Panc1 (cell line): ENCODE measurements around the gene PPARD. TPM values are rescaled to one million over a fixed set of nuclear protein-coding genes. Genes with fewer than 3 reads are reported as not detected.

Experiments
- ATAC-seq: fragments of 200-7000 bp; cut with Tn5 transposase; 2 replicates; pipeline ENCODE4 v1.9.1; 2020; ENCODE audit warnings: mild to moderate bottlenecking, moderate library complexity
- BruUV-seq: library from RNA; stranded (reverse); fragments of 400-500 nt; replicated peaks from 2 replicates; lab custom pipeline; 2021; lab: Mats Ljungman, UMichigan
- CTCF ChIA-PET: fragments of 300-600 bp; sonication (Branson Sonifier 250); formaldehyde crosslinking; loops from one replicate; lab custom pipeline; 2022; ENCODE audit warnings: antibody characterized with exemption; lab: Charles Lee
- POLR2A ChIA-PET: fragments of 300-600 bp; sonication (Branson Sonifier 250); formaldehyde crosslinking; loops from one replicate; lab custom pipeline; 2022; ENCODE audit warnings: antibody characterized with exemption; lab: Charles Lee
- DNase-seq: peaks from one replicate; pipeline ENCODE4 v3.0.0-alpha.2; 2010; ENCODE audit warnings: low read depth, low spot score
- H3K27ac ChIP-seq: 2 replicates; pipeline ENCODE4 v1.5.1; 2011; ENCODE audit warnings: mild to moderate bottlenecking, low read length, inconsistent platforms
- H3K27me3 ChIP-seq: fragments of 200-500 bp; sonication (Bioruptor generic); 2 replicates; pipeline ENCODE4 v1.6.0; 2014; ENCODE audit warnings: low read length, inconsistent platforms; ENCODE audit not compliant: control insufficient read depth, insufficient read depth
- H3K36me3 ChIP-seq: fragments of 200-500 bp; sonication (Bioruptor generic); 2 replicates; pipeline ENCODE4 v1.5.1; 2014; ENCODE audit warnings: inconsistent platforms, mild to moderate bottlenecking, low read length, moderate library complexity; ENCODE audit not compliant: control insufficient read depth, insufficient read depth
- H3K4me1 ChIP-seq: 2 replicates; pipeline ENCODE4 v1.5.1; 2011; ENCODE audit warnings: inconsistent platforms, mild to moderate bottlenecking, low read length, moderate library complexity; ENCODE audit not compliant: control insufficient read depth, insufficient read depth
- H3K4me3 ChIP-seq, 2 experiments: 2 replicates each; pipeline ENCODE4 v1.5.1; 2011 to 2012; ENCODE audit warnings: low read depth in 2 of 2, low read length in 2 of 2, mild to moderate bottlenecking in 2 of 2, inconsistent platforms in 1 of 2, moderate library complexity in 1 of 2
- H3K9me3 ChIP-seq: fragments of 200-500 bp; sonication (Bioruptor generic); 2 replicates; pipeline ENCODE4 v1.5.1; 2014; ENCODE audit warnings: low read depth, mild to moderate bottlenecking, inconsistent platforms, low read length, moderate library complexity; ENCODE audit not compliant: control insufficient read depth, insufficient read depth
- POLR2AphosphoS5 ChIP-seq: IDR thresholded peaks from 2 replicates; pipeline ENCODE4 v1.6.1; 2012; ENCODE audit warnings: mild to moderate bottlenecking, low read depth, low read length, moderate library complexity
- SIN3A ChIP-seq: IDR thresholded peaks from 2 replicates; pipeline ENCODE4 v1.6.1; 2012; ENCODE audit warnings: low read depth, mild to moderate bottlenecking, low read length, moderate library complexity, borderline replicate concordance; ENCODE audit not compliant: insufficient read depth
- TCF7L2 ChIP-seq: IDR thresholded peaks from 2 replicates; pipeline ENCODE4 v1.6.1; 2011; ENCODE audit warnings: mild to moderate bottlenecking, low read depth, low read length, inconsistent platforms
- in situ Hi-C: cut with HindIII; loops from 2 replicates; pipeline ENCODE4 v1.10.0; 2016; ENCODE audit warnings: low sequenced_read_pairs, low pct_unique_long_range_greater_than_20kb
- intact Hi-C: fragments of 100-400 bp; cut with micrococcal nuclease; formaldehyde crosslinking; loops from one replicate; pipeline ENCODE4 v1.10.0; 2022; ENCODE audit not compliant: unreplicated experiment
- total RNA-seq: library from RNA; stranded (reverse); gene quantifications from one replicate; pipeline ENCODE4 v1.2.1, GENCODE V29; 2021; ENCODE audit not compliant: unreplicated experiment
- TF ChIP-seq, protein P1 (sequence below): fragments of 450-650 bp; IDR thresholded peaks from 2 replicates; pipeline ENCODE4 v1.5.1; 2017; ENCODE audit warnings: mild to moderate bottlenecking
- TF ChIP-seq, protein P2 (sequence below), 2 experiments: IDR thresholded peaks; 2 replicates each; pipeline ENCODE4 v1.6.1; 2011 to 2012; ENCODE audit warnings: low read depth in 2 of 2, control low read depth in 1 of 2, low read length in 1 of 2, mild to moderate bottlenecking in 1 of 2, moderate library complexity in 1 of 2; ENCODE audit not compliant: insufficient read depth in 1 of 2

The PPARD gene
- total RNA-seq, 1 experiment from 2014 or later = 14.4 TPM

DNA sequence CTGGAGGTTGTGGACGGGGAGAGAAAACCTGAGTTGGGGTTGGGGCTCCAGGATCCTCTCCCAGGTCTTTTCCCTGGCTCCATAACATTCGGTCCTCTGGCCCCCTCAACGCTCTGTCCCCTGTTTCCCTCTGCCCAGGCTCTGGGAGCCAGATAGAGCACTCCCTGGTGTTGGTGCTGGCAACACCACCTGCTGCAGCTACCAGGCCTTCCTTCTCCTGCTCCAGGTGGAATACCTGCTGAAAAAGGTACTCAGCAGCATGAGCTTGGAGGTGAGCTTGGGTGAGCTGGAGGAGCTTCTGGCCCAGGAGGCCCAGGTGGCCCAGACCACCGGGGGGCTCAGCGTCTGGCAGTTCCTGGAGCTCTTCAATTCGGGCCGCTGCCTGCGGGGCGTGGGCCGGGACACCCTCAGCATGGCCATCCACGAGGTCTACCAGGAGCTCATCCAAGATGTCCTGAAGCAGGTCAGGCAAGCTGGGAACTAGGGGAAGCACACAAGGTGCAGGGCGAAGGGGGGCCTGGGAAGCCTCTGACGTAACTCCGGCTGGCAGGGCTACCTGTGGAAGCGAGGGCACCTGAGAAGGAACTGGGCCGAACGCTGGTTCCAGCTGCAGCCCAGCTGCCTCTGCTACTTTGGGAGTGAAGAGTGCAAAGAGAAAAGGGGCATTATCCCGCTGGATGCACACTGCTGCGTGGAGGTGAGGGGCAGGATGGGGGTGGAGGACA lies 30.1 kb upstream of the PPARD start:
- in situ Hi-C loops (no loop called here), intact Hi-C loops (no loop called here)
- H3K27me3 ChIP-seq = peaks cover 9% of the 10 kb centered on the region; the same call in 1 of the 2 replicates
- no peaks in the 10 kb centered on the region for H3K36me3 ChIP-seq
- ATAC-seq (no peak), DNase-seq (no peak)
- no TSS peak for BruUV-seq
- no peaks in the 10 kb centered on the region for H3K4me1 ChIP-seq
- no peaks in the 10 kb centered on the region for H3K9me3 ChIP-seq
- CTCF ChIA-PET = no interaction called here
- TF ChIP-seq, protein P1, sequence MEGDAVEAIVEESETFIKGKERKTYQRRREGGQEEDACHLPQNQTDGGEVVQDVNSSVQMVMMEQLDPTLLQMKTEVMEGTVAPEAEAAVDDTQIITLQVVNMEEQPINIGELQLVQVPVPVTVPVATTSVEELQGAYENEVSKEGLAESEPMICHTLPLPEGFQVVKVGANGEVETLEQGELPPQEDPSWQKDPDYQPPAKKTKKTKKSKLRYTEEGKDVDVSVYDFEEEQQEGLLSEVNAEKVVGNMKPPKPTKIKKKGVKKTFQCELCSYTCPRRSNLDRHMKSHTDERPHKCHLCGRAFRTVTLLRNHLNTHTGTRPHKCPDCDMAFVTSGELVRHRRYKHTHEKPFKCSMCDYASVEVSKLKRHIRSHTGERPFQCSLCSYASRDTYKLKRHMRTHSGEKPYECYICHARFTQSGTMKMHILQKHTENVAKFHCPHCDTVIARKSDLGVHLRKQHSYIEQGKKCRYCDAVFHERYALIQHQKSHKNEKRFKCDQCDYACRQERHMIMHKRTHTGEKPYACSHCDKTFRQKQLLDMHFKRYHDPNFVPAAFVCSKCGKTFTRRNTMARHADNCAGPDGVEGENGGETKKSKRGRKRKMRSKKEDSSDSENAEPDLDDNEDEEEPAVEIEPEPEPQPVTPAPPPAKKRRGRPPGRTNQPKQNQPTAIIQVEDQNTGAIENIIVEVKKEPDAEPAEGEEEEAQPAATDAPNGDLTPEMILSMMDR = no peak
- no peak for TF ChIP-seq TCF7L2
- TF ChIP-seq, protein P2, sequence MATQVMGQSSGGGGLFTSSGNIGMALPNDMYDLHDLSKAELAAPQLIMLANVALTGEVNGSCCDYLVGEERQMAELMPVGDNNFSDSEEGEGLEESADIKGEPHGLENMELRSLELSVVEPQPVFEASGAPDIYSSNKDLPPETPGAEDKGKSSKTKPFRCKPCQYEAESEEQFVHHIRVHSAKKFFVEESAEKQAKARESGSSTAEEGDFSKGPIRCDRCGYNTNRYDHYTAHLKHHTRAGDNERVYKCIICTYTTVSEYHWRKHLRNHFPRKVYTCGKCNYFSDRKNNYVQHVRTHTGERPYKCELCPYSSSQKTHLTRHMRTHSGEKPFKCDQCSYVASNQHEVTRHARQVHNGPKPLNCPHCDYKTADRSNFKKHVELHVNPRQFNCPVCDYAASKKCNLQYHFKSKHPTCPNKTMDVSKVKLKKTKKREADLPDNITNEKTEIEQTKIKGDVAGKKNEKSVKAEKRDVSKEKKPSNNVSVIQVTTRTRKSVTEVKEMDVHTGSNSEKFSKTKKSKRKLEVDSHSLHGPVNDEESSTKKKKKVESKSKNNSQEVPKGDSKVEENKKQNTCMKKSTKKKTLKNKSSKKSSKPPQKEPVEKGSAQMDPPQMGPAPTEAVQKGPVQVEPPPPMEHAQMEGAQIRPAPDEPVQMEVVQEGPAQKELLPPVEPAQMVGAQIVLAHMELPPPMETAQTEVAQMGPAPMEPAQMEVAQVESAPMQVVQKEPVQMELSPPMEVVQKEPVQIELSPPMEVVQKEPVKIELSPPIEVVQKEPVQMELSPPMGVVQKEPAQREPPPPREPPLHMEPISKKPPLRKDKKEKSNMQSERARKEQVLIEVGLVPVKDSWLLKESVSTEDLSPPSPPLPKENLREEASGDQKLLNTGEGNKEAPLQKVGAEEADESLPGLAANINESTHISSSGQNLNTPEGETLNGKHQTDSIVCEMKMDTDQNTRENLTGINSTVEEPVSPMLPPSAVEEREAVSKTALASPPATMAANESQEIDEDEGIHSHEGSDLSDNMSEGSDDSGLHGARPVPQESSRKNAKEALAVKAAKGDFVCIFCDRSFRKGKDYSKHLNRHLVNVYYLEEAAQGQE (IDR thresholded peaks at IDR 0.05; ENCODE audit: insufficient read depth in 1 of 2, low read depth in 2 of 2, low read length in 1 of 2) = no peak
- H3K27ac ChIP-seq = no peak overlapping the region
- no peak overlapping the region for H3K4me3 ChIP-seq
- POLR2A ChIA-PET = no interaction called here

DNA sequence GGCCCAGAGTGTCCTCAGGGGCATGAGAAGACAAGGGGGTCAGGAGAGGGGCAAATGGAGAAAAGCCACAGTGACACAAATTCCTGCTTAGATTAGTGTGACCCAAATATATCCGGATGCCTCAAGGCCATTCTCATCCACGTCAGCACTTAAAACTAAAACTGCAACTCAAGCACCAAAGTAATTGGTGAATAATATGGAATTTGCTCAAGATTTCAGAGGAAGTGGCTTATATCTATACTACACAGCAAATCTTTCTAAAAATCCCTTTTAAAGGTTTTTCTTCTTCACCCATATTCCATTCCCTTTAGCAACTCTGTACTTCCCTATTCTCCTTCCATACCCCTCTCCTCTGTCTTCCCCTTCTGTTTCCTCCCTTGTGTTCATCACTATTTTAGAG lies 29.6 kb upstream of the PPARD start:
- Histone ChIP-seq H3K4me1 (no peaks in the 10 kb centered on the region), H3K27ac (no peak overlapping the region), H3K36me3 (no peaks in the 10 kb centered on the region), H3K27me3 (peaks cover 11% of the 10 kb centered on the region; the same call in 1 of the 2 replicates), H3K4me3 (no peak overlapping the region), H3K9me3 (no peaks in the 10 kb centered on the region)
- in situ Hi-C loops = no loop called here
- BruUV-seq = no TSS peak
- ChIA-PET POLR2A (no interaction called here), CTCF (no interaction called here)
- ATAC-seq (no peak), DNase-seq (no peak)
- intact Hi-C loops = no loop called here
- no peak for TF ChIP-seq POLR2AphosphoS5
- TF ChIP-seq TCF7L2 = no peak

DNA sequence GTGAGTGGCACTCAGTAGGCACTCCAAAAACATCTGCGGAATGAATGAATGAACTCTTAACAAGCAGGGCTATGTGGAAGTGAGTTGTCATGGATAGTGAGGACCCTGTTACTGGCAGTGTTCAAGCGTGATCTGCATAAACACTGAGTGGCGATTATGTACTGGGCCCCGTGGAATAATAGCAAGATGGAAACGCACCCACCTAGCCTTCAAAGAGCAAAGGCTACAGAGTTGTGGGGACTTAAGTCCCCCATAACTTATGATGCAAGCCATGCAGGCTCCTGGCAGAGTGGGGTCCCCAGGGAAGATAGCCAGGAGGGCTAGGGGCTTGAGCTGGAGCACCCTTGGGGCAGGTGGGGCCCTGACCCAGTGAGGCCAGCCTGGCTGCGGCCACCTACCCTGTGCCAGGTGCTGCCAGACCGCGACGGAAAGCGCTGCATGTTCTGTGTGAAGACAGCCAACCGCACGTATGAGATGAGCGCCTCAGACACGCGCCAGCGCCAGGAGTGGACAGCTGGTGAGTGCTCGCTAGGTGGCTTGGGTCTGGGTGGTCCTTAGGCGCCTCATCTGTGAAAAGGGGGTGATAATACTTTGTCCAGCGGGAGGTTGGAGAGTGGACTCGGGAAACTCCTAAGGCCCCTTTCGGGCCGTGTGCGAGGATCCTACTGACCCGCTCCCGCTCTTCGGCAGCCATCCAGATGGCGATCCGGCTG lies 24.7 kb upstream of the PPARD start:
- Histone ChIP-seq H3K36me3 (no peaks in the 10 kb centered on the region), H3K4me3 (peak overlapping the region; percentile 58 to 77), H3K4me1 (no peaks in the 10 kb centered on the region; the same call in 1 of the 2 replicates), H3K27me3 (peaks cover 11% of the 10 kb centered on the region; the same call in 1 of the 2 replicates), H3K9me3 (no peaks in the 10 kb centered on the region), H3K27ac (no peak overlapping the region)
- TF ChIP-seq POLR2AphosphoS5 (no peak), SIN3A (no peak), TCF7L2 (no peak)
- BruUV-seq = no TSS peak
- intact Hi-C loops = no loop called here
- POLR2A ChIA-PET = no interaction called here
- no peak for DNase-seq
- peak; percentile 60 for ATAC-seq
- CTCF ChIA-PET = no interaction called here
- in situ Hi-C loops = no loop called here
